ENCODE data around the gene PRRX2.
A peak's percentile ranks its signal among the peaks of the same experiment; 100 is the strongest.
"Not testable (repeated sequence)": the region's sequence is repeated elsewhere in the genome, so short reads cannot be mapped to it uniquely, and the experiment has no call there.

The PRRX2 gene

DNA sequence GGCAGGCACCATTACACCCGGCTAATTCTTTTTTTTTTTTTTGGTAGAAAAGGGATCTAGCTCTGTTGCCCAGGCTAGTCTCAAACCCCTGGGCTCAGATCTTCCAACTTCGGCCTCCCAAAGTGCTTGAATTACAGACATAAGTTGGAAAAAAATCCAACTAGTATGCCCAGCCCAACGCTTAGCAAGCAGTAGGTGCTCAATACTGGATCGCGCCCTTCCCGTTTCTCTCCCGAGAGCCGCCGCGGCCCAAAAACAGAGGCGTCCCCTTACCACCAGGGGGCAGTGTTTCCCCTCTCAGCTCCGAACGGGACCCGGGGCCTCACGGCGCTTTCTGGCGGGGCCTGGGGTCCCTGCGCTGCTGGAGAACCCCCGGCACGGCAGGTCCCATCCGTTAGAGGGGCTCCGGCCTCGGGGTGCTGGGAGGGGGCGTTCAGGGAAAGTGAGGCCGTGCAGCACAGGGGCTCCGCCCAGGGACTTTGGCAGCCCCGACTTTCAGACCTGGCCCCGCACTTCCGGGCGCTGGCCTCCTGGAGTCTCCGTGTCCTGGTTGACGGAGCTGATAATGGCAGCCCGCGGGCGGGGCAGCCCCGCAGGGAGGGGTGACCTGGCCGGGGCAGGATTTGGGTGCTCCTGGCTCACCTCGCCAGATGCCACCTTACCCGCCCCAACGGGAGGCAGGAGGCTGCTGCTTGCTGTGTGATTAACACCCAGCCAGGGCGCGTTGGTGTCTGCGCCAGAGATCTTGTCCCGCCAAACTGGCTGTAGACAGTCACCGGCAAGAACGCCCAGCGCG is 72.2 kb downstream of the PRRX2 start:
- peak; percentile 85 for DNase-seq

DNA sequence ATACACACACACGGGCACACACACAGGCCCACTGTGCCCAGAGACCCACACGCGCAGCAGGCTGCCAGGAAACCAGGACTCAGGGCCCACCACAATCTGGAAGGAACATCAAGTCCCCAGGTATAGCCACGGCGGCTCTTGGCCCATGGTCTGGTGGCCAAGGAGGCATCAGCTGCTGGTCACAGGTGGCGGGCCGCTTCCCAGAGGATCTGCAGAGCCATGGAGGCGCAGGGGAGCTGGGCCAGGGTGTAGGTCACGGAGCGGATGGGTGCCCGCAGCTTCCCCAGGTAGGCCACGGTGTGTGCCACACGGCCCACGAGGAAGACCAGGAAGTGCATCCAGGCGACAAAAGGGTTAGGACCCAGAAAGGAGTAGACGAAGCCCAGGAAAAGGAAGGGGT is 74.0 kb downstream of the PRRX2 start:
- no peak for DNase-seq

DNA sequence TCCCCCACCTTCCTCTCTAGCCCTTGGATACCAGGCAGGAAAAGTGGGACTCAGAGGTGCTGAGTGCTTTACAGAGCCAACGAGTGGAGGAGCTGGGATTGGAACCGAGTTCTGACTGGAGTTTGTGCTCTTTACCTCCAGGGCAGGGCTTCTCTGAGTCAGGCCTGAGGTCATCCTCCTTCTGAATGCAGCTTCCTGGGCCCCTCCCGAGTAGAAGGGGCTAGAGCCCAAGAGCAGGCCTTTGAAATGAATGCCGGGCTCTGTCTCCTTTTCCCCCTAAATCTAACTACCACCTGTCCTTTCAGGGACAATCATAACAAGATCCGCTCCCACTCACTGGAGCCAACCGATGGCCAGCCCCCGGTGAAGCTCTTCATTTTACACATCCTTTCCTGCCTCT is 74.7 kb downstream of the PRRX2 start:
- no peak for DNase-seq

DNA sequence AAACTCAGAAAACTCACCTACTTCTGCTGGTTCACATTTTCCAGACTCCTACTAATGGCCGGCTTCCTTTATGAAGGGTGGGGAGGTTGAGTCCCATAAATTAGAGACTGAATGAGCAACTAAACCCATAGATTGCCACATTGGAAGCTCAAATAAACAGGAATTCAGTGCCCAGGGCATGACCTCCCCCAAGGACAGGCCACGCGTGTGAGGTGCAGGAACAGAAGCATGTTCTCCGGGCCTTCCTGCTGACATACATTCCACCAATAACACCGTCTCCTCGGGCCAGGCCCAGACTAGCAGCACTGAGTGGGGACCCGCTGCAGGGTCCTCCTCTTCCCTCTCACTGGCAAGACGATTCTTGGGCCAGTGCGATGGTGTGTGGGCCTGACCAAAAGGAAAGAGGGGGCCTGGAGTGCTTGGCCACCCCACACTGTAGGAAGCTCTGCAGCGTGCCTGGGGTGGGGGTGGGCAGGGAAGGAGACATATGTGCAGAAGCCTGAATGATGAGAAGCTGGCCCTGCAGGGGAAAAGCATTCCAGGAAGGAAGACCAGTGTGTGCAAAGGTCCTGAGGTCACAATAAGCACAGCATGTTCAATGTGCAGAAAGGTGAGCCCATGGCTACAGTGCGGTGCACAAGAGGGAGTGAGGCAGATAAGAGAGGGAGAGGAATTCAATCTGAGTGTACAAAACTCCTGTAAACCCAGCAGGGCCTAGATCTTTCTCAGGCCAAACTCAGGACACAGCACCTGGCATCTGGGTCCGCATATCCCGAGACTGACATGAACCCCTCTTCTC is 75.4 kb downstream of the PRRX2 start:
- DNase-seq: no peak

DNA sequence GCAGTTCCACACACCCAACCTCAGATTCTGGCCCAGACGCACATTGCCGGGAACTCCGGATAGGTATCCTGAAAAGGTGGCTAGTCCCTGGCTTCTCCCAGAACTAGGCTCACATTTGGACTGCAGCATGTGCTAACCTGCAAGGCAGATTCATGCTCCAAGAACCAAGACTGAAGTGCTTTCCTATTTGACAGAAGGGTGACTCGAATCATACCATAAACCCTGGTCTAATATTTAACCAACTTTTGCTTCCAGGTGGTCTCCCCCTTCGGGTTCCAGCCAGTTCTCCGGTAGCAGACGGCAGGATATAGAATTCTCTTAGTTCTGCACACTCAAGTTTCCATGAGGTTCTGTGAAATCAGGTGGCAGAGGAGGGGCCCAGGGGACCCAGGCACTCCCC is 79.8 kb downstream of the PRRX2 start:
- no peak for DNase-seq

DNA sequence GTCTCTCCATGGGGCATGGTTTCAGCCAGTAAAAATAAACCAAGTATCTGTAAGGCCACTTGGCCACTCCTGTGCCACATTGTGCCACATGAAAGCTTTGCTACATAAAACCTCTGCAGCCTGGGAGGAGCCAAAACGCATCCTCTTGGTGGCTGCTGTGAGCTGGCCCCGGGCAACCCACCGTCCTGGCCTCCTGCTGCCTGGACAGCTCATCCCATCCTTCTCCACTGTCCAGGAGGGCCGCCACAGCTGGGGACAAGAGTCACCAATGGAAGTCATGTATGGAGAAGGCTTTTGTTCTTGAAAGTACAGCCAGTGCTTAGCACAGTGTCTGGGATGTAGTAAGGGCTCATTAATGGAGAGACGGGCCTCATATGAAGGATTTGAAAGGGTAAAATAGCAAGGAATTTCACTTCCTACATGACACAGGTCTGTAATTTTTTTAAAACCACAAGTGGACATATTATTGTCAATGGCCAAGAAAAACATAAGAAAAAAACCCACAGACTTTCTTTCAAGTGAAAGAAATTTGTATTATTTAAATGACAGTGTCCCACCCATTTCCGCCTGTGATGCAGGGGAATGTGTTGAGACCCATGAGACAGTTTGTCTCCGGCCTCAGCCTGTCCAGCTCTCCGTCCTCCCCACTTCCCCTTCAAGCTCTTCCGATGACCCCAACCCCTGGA is 80.8 kb downstream of the PRRX2 start:
- no peak for DNase-seq

DNA sequence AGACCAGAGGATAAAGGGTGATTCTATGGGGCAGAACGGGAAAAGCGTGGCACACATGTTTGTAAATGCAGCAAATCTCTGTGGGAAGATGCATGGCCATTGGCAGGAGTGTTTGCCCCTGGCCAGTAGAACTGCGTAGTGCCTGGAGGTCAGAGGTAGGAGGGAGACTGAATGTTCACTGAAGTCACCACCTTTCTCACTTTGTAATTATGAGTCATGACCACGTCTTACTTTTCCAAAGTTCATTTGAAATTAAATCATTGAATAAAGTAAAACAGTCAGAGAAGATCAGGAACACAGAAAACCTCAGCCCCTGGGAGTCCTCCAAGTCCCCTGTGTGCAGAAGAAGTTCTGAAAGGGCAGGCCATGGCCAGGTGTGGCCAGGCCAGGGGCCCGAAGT is 82.8 kb downstream of the PRRX2 start:
- DNase-seq: no peak

DNA sequence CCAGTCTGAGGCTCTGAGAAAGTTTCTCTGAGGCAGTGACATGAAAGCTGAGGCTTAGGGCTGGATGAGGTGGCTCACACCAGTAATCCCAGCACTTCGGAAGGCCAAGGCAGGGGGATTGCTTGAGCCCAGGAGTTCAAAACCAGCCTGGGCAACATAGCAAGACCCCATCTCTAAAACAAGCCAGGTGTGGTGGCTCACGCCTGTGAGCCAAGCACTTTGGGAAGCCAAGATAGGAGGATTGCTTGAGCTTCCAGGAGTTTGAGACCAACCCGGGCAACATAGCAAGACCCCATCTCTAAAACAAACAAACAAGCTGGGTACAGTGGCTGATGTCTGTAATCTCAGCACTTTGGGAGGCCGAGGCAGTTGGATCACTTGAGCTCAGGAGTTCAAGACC is 83.6 kb downstream of the PRRX2 start:
- not testable (repeated sequence) for DNase-seq

DNA sequence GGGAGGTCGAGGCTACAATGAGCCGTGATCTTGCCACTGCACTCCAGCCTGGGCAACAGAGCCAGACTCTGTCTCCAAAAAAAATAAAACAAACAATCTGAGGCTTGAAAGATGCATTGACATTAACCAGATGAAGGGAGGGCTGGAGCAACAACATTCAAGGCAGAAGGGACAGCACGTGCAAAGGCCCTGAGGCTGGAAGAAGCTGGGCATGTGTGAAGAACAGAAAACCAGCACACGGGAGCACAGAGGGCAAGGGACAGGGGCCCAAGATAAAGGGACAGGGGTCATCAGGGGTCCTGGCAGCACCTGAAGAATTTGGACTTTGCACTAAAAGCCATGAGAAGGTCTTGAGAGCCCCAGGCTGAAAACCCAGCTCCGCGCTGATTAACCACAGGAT is 84.1 kb downstream of the PRRX2 start:
- DNase-seq: no peak

DNA sequence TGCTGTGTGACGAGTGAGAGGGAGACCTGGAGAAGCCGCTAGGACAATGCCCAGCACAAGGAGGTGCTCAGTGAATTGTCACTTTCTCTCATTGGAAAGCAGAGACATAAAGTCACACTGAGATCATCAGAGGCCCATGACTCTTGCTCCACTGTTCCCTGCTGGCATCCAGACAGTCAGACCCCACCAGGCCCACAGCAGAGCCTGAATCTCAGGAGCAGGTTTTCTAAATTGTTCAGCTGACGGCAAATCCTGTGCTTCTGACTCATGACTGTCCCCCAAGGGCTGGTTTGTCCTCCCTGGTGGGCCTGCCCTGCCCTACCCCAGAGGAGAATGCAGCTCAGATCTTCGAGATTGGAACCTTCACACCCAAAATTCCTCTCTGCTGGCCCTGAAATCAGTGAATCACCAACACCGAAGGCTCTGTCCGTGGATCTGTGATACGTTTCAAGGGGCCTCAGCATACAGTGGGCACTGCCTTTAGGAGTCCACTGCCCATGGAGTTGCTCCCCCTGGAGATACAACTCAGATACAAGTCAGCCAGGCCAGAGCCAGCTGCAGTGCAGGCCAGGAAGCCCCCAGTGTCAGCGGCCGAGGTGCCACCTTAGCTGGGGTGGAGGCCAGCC is 84.7 kb downstream of the PRRX2 start:
- no peak for DNase-seq

DNA sequence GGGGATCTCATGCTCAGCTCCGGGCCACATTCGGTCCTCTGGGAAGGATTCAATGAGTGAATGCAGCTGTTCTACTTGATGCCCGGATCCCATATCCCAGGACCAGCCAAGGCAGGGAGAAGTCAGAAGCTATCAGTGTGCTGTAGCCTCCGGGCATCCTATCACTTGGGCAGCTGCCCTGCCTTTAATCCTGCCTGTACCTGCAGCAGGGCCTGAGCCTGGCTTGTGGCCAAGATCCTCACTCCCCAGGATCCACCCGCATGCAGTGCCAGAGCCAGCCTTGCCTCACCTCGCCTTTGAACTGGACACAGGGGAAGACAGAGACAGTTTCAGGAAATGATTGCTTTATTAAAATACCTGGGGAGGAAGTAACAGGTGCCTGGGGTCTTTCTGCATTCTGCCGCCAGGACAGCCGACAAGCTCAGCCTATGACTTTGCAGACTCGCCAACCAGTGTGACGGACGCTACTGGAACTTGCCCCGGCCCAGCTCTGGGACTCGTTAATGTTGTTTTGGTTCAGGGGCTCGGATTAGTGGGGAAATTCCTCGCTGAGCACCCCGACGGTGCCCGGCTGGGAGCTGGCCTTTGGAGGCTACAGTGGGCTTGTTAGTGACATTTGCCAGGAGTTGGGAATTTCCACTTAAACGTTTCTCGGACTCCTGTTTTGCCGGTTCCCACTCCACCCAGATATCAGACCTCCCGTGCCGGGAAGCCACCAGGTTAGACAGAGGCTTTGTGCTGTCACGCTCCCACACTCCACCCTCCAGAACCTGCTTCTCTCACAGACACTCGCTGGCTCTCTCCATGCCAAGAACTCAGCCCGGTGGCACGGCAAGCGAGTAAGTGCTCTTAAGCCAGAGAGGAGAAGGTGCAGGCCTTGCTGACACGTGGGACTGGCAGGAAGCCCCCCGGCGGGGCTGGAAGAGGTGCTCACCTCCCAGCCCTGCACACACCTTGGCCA is 86.7 kb downstream of the PRRX2 start:
- no peak for DNase-seq

DNA sequence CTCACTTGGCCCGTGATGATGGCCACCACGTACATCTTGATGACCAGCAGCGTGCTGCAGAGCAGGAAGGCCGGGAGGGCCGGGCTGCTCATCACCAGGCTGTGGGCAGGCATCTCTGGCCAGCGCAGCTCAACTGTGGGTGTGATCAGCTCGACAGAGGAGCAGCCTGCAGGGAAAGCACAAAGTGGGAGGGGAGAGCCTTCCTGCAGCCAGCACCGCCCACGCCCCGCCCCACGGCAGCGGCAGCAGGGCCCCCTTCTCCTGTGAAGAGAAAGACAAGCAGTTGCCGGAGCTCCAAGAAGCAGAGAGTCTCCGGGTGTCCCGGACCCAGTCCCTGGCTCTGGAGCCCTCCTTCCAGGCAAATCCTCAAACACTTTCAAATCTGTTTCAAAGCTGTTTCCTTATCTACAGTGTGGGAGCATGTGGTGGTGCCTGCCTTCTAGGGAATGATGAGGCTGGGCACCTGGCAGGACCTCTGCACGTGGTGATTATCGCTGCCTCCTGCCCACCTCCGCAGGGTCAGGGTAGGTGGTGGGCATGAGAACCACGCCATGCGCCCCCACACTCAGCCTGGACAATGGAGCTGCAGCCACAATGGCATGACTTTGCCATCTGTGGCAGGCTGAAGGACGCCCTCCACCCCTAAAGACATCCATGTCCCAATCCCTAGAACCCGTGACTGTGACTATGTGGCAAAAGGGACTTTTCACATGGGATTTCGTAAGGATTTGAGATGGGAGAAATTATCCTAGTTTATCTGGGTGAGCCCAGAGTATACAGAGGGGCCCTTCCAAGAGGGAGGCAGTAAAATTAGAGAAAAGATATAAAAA is 87.7 kb downstream of the PRRX2 start, which contains the start of gene PTGES:
TSS of gene PTGES (minus strand) at position 143 of the 830 bp plus-strand sequence. CDS start at position 113, 30 bp downstream.
- DNase-seq: peak; percentile 49

DNA sequence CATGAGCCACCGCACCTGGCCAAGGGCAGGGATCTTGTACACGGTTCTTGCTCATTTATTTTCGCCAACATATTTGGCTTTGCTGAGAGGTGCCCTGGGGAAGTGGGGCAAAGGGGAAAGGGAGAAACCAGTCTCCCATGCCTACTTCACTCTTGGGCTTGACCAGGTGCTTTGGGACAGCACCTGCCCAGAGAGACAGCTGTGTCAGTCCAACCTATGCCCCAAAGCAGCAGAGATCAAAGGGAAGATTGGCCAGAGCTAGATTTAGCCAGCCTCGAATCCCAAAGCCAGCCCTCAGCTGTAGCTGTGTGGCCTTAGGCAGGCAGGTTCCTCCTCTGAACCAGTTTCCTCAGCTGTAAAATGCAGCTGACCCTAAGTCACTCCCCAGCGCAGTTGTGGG is 89.7 kb downstream of the PRRX2 start:
- DNase-seq: no peak

DNA sequence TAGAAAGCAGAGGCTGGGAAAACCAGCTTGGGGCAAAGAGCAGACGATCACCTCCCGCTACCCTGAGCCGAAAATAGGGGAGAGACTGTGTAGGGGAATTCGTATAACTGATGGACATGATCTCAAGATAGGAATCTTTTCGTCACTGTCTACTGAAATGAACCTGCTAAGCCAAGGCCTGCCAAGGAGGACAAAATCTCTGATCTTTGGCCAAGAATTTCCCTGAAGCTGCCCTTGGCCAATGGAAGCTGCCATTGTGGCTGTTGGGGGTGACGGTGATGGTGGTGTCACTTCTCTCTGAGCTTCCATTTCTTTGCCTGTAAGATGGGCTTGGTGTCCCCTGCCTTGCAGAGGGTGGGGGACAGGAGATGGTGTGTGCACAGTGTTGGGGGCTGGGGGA is 90.7 kb downstream of the PRRX2 start:
- no peak for DNase-seq

DNA sequence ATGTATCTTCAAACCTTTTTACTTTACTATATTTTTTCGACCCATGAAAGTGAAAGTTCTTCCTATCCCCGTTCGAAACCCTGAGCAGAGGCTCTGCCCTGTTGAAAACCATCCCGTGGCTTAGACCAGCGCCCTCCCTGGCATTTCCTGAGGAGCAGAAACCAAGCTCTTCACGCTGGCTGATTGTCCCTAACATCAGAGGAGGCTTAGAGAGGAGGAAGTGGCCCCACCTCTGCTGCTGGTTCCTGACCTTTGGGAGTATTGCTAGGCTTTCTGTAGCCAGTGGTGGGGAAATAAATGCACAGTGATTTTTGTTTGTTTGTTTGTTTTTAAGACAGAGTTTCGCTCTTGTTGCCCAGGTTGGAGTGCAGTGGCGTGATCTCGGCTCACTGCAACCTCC is 91.6 kb downstream of the PRRX2 start:
- DNase-seq: peak; percentile 9

DNA sequence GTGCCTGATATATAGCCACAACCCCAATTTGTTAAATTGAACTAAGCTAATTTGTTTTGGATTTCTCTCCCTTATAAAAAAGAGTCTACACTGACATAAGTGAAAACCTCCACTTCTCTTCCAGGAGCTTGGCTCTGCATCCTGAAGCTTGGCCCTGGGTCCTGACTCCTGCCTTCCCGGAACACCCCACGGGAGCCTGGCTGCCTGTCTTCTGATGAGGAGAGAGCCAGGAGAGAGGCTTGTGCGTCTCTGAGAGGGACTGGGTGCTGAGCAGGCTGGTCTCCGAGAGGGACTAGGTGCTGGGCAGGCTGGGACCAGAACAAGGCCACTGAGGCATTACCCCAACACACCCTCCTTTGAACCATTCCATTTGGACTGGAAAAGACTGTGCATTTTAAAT is 93.9 kb downstream of the PRRX2 start:
- DNase-seq: no peak

DNA sequence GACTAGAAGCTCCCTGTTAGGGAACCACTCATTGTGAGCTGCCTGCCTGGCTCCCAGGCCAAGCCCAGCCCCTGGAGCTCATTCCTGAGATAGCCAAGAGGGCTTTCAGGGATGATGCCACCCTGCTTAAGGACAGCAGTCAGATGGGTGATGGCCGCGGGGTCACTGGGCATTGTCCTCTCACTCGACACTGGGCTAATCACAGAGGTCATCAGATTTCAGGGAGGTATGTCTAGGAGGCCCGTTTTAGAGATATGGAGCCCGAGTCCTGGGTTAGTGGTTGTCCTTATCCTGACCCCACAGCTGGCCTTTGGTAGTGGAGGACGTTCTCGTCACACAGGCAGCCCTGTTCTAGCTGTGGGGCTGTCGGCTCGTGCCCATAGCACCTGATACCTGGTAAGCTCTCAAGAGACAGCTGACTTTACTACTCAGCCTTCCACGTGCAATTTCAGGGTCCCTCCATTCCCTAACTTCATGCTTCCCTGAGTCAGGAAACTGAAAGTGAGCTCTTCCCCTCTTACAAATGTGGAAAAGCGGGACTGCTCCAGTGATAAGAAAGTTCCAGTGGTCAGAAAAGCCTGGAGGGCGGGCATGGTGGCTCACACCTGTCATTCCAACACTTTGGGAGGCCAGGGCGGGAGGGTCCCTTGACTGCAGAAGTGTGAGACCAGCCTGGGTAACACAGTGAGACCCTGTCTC is 94.5 kb downstream of the PRRX2 start:
- no peak for DNase-seq

DNA sequence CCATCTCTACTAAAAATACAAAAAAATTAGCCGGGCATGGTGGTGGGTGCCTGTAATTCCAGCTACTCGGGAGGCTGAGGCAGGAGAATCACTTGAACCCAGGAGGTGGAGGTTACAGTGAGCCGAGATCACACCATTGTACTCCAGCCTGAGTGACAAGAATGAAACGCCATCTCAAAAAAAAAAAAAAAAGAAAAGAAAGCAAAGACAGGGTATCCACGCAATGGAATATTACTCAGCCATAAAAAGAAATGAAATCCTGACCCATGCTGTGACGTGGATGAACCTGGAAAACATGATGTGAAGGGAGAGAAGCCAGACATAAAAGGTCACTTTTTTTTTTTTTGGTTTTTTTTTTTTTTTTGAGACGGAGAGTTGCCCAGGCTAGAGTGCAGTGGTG is 95.3 kb downstream of the PRRX2 start:
- not testable (repeated sequence) for DNase-seq

DNA sequence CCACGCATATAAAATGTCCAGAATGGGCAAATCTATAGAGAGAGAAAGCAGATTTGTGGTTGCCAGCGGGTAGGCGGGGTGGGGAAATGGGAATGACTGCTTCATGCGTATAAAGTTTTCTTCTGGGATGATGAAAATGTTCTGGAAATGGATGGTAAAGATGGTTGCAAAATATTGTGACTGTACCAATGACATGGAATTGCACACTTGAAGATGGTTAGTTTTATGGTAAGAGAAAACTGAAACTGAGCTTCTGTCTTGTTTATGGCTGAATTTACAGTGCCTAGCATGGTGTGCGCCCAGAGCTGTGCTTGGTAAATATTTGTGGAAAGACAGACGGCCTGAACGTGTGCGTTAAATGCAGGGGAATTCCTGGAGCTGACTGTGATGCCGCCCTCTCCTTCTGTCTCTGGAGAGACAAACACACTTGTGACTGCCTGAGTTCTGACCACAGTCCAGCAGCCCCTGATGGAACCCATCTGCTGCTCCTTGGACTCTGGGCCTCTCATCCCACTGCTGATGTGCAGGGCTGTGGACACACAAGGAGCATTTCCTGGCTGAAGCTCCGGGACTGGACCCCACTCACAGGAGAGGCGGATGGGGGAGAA is 96.0 kb downstream of the PRRX2 start:
- DNase-seq: no peak

DNA sequence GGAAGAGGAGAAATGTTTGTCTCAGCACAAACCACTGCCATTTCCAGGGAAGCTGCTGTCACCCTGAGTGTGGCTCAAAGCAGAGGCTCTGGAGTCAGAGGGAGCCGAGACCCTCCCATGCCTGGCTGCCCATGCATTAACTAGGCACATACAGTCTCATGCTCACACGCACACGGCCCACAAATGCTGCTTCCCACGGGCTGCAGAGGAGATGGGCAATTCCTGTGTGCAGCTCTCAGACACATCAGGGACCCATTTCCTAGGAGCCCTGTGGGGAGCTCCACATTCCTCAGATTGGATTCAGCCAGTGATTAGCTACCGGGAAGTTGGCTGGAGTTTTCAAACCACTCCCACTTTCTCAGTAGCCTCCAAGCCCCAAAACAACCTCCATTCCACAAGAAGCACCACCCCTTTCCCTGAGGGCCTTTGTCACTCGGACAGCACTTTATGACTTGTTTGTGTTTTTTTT is 96.5 kb downstream of the PRRX2 start:
- DNase-seq: no peak

All from CD4-positive, alpha-beta T cell treated with Interleukin-12 subunit alpha and Interleukin-12 subunit beta, for 1 hour (primary cell).